ENCODE measurements around the gene CRY1.
A peak's percentile ranks its signal among the peaks of the same experiment; 100 is the strongest.

Gene CRY1

DNA sequence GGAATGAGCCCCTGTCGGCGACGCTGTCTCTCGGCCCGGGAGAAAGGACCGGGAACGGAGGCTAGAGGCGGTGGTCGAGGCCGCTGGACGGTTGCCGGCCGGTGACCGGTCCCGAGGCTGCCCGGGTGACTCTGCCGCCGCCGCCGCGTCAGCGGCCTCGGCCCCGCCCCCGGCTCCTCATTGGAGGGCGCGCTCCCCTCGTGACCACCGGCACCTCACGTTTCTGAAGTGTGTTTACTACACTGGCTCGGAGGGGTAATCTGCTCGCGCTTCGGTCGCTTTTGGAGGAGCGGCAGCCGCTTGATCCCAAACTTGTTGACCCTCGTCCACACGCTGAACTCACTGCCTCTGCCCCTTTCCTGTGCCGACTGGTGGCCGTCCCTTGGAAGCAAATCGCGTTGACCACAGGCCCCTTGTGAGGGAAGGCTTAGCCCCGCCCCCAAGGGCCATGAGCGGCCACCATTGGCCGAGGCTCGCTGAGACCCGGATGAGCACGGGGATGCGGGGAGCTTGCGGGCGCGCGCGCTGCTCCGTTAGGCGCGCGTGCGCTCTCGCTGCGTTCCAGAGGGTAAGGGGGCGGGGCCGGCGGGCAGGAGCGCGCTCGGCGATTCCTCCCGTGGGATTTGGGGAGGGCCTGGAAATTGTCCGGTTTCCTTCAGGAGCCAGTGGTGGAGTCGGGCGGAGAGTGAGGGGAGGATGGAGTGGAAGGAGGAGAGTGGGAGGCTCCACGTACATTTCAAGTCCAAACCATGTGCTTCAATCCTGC is at the start of gene CRY1:
Gene CRY1, minus strand, starts transcription at position 133 of the 766 bp plus-strand sequence. CDS start 588 bp downstream, outside the sequence.
- Histone ChIP-seq H3K9ac (ENCODE audit: low read length) (peak within 1 kb of the TSS; percentile 89), H3K36me3 (ENCODE audit: control insufficient read depth, insufficient read depth, low read length, severe bottlenecking) (no peaks in the 10 kb centered on the region), H3K4me1 (ENCODE audit: control insufficient read depth, insufficient read depth, low read length) (peaks cover 24% of the 10 kb centered on the region), H3K27me3 (replicated peaks; ENCODE audit: control insufficient read depth, insufficient read depth, low read length) (no peaks in the 10 kb centered on the region), H3K9me3 (ENCODE audit: control insufficient read depth, low read length) (no peaks in the 10 kb centered on the region), H3K4me3 (ENCODE audit: low read length) (peak within 1 kb of the TSS; percentile 93)
- peak; percentile 99 for DNase-seq (ENCODE audit: low read depth)

GRCh38 chr12:107139787-107140186 is 46.4 kb upstream of the CRY1 start:
- H3K4me1 ChIP-seq (ENCODE audit: control insufficient read depth, insufficient read depth, low read length) = no peaks in the 10 kb centered on the region

DNA sequence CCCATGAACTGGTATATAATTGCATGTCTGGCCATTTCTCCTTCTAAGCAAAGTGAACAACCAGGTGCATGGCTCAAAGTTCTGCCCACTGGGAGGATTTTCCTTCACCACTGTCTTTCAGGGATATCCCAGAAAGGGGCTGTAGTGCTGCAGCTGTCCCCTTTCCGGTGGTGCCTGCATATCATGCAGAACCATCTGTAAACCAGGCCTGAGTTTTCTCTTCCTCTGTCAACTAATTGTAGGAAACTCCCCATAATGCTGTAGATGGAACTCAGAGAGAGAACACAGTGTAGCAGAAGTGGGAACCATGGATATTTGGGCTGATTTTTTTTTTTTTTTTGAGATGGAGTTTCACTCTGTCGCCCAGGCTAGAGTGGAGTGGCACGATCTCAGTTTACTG is 45.6 kb upstream of the CRY1 start:
- no peaks in the 10 kb centered on the region for H3K36me3 ChIP-seq (ENCODE audit: control insufficient read depth, insufficient read depth, low read length, severe bottlenecking)
- no peaks in the 10 kb centered on the region for H3K27me3 ChIP-seq (replicated peaks; ENCODE audit: control insufficient read depth, insufficient read depth, low read length)
- no peaks in the 10 kb centered on the region for H3K4me1 ChIP-seq (ENCODE audit: control insufficient read depth, insufficient read depth, low read length)
- H3K9me3 ChIP-seq (ENCODE audit: control insufficient read depth, low read length) = no peaks in the 10 kb centered on the region
- DNase-seq (ENCODE audit: low read depth) = no peak
- H3K4me3 ChIP-seq (ENCODE audit: low read length) = no peak overlapping the region
- no peak overlapping the region for H3K9ac ChIP-seq (ENCODE audit: low read length)

More at GRCh38 chr12:107139787-107140186, 46.4 kb upstream of the CRY1 start:
- Histone ChIP-seq H3K27me3 (replicated peaks; ENCODE audit: control insufficient read depth, insufficient read depth, low read length) (no peaks in the 10 kb centered on the region), H3K9me3 (ENCODE audit: control insufficient read depth, low read length) (no peaks in the 10 kb centered on the region), H3K36me3 (ENCODE audit: control insufficient read depth, insufficient read depth, low read length, severe bottlenecking) (no peaks in the 10 kb centered on the region), H3K4me3 (ENCODE audit: low read length) (no peak overlapping the region), H3K9ac (ENCODE audit: low read length) (no peak overlapping the region)
- no peak for DNase-seq (ENCODE audit: low read depth)

DNA sequence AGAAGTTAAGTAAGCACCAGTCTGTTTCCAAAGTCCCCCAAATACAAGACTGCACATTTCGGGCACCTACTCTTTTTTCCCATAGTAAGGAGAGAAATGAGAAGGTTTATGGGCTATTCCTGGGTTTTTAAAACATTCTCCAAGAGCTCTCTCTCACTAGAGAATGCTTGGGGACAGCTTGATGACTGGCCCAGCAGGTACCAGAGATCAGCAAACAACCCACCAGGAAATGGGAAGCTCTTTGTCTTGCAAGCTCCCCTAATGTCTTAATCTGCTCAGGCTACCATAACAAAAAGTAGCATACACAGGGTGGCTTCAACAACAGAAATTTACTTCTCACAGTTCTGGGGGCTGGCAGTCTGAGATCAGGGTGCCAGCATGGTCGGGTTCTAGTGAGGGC is 41.8 kb upstream of the CRY1 start:
- Histone ChIP-seq H3K9ac (ENCODE audit: low read length) (no peak overlapping the region), H3K4me1 (ENCODE audit: control insufficient read depth, insufficient read depth, low read length) (no peaks in the 10 kb centered on the region), H3K4me3 (ENCODE audit: low read length) (no peak overlapping the region), H3K9me3 (ENCODE audit: control insufficient read depth, low read length) (no peaks in the 10 kb centered on the region), H3K27me3 (replicated peaks; ENCODE audit: control insufficient read depth, insufficient read depth, low read length) (peaks cover 4% of the 10 kb centered on the region), H3K36me3 (ENCODE audit: control insufficient read depth, insufficient read depth, low read length, severe bottlenecking) (no peaks in the 10 kb centered on the region)
- DNase-seq (ENCODE audit: low read depth) = no peak

- Histone ChIP-seq H3K4me3 (ENCODE audit: low read length) (no peak overlapping the region), H3K9me3 (ENCODE audit: control insufficient read depth, low read length) (no peaks in the 10 kb centered on the region), H3K27me3 (replicated peaks; ENCODE audit: control insufficient read depth, insufficient read depth, low read length) (peaks cover 4% of the 10 kb centered on the region), H3K36me3 (ENCODE audit: control insufficient read depth, insufficient read depth, low read length, severe bottlenecking) (no peaks in the 10 kb centered on the region), H3K4me1 (ENCODE audit: control insufficient read depth, insufficient read depth, low read length) (peaks cover 4% of the 10 kb centered on the region), H3K9ac (ENCODE audit: low read length) (no peak overlapping the region)
- DNase-seq (ENCODE audit: low read depth) = no peak
Measured at GRCh38 chr12:107134558-107134957, 41.2 kb upstream of the CRY1 start.

DNA sequence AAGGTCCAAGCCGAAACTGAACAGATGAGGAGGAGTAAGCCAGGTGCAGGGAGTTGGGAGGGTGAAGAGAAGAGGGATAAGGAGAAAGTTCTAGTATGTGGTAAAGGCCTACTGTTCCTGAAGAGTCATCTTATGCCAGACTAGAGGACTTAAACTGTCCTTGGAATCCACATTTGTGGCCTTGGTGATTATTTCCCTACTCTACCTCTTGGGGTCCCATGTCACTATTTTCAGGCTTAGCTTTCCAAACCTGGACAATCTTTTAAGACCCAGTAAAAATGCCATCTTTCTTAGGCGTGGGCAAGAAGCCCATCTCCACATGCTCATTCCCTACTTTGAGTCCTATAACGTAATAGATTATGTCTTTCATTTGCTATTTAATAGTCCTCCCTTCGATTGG is 40.1 kb upstream of the CRY1 start:
- H3K36me3 ChIP-seq (ENCODE audit: control insufficient read depth, insufficient read depth, low read length, severe bottlenecking) = no peaks in the 10 kb centered on the region
- peaks cover 4% of the 10 kb centered on the region for H3K27me3 ChIP-seq (replicated peaks; ENCODE audit: control insufficient read depth, insufficient read depth, low read length)
- DNase-seq (ENCODE audit: low read depth) = no peak
- no peak overlapping the region for H3K9ac ChIP-seq (ENCODE audit: low read length)
- no peaks in the 10 kb centered on the region for H3K9me3 ChIP-seq (ENCODE audit: control insufficient read depth, low read length)
- H3K4me1 ChIP-seq (ENCODE audit: control insufficient read depth, insufficient read depth, low read length) = peaks cover 6% of the 10 kb centered on the region
- no peak overlapping the region for H3K4me3 ChIP-seq (ENCODE audit: low read length)

DNA sequence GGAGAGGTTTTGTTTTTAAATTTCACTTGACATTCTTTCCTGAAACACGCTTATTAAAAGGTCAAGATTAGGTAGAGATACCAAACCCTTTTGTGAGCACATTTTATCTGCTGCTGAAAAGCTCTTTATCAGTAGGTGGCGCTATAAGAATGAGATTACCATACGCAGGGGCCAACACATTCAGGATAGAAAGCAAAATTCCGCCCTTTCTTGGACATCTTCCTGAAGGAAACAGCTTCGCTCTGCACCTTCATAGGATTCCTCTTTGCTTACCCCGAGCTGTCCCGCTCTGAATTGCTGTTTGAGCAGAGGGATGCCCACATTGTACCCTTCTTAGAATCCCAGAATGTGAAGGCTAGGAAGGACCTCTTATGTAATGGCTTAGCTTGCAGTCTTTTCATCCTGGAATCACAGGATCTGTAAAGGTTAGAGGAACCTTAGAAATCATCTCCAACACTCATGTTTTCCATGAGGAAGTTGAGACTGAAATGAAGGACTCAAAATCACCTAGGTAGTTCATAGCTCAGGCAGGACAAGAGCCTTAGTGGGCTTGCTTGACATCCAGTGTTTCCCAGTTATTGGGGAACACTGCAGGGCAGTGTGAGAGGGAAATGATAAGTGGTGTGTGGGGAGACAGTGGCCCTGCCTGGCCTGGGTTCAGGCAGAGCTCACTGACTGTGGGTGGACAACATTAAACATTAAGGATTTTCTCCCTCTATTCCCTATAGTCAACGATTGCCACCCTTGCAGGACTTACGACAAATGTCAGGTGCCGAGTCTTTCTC is 38.7 kb upstream of the CRY1 start:
- Histone ChIP-seq H3K36me3 (ENCODE audit: control insufficient read depth, insufficient read depth, low read length, severe bottlenecking) (no peaks in the 10 kb centered on the region), H3K4me1 (ENCODE audit: control insufficient read depth, insufficient read depth, low read length) (peaks cover 6% of the 10 kb centered on the region), H3K9me3 (ENCODE audit: control insufficient read depth, low read length) (no peaks in the 10 kb centered on the region), H3K4me3 (ENCODE audit: low read length) (no peak overlapping the region), H3K9ac (ENCODE audit: low read length) (no peak overlapping the region), H3K27me3 (replicated peaks; ENCODE audit: control insufficient read depth, insufficient read depth, low read length) (peaks cover 4% of the 10 kb centered on the region)
- DNase-seq (ENCODE audit: low read depth) = peak; percentile 90

GRCh38 chr12:107130830-107131611 is 37.7 kb upstream of the CRY1 start:
- Histone ChIP-seq H3K36me3 (ENCODE audit: control insufficient read depth, insufficient read depth, low read length, severe bottlenecking) (no peaks in the 10 kb centered on the region), H3K4me1 (ENCODE audit: control insufficient read depth, insufficient read depth, low read length) (peaks cover 6% of the 10 kb centered on the region), H3K4me3 (ENCODE audit: low read length) (no peak overlapping the region), H3K9me3 (ENCODE audit: control insufficient read depth, low read length) (no peaks in the 10 kb centered on the region), H3K9ac (ENCODE audit: low read length) (no peak overlapping the region), H3K27me3 (replicated peaks; ENCODE audit: control insufficient read depth, insufficient read depth, low read length) (peaks cover 4% of the 10 kb centered on the region)
- no peak for DNase-seq (ENCODE audit: low read depth)

GRCh38 chr12:107129315-107129930 is 36.1 kb upstream of the CRY1 start:
- H3K27me3 ChIP-seq (replicated peaks; ENCODE audit: control insufficient read depth, insufficient read depth, low read length) = peaks cover 9% of the 10 kb centered on the region
- no peak overlapping the region for H3K4me3 ChIP-seq (ENCODE audit: low read length)
- DNase-seq (ENCODE audit: low read depth) = no peak
- H3K4me1 ChIP-seq (ENCODE audit: control insufficient read depth, insufficient read depth, low read length) = peaks cover 6% of the 10 kb centered on the region
- no peaks in the 10 kb centered on the region for H3K9me3 ChIP-seq (ENCODE audit: control insufficient read depth, low read length)
- no peak overlapping the region for H3K9ac ChIP-seq (ENCODE audit: low read length)
- H3K36me3 ChIP-seq (ENCODE audit: control insufficient read depth, insufficient read depth, low read length, severe bottlenecking) = no peaks in the 10 kb centered on the region

- DNase-seq (ENCODE audit: low read depth) = no peak
- no peak overlapping the region for H3K4me3 ChIP-seq (ENCODE audit: low read length)
- H3K4me1 ChIP-seq (ENCODE audit: control insufficient read depth, insufficient read depth, low read length) = peaks cover 6% of the 10 kb centered on the region
- H3K27me3 ChIP-seq (replicated peaks; ENCODE audit: control insufficient read depth, insufficient read depth, low read length) = peaks cover 9% of the 10 kb centered on the region
- no peak overlapping the region for H3K9ac ChIP-seq (ENCODE audit: low read length)
- no peaks in the 10 kb centered on the region for H3K36me3 ChIP-seq (ENCODE audit: control insufficient read depth, insufficient read depth, low read length, severe bottlenecking)
- no peaks in the 10 kb centered on the region for H3K9me3 ChIP-seq (ENCODE audit: control insufficient read depth, low read length)
Measured at GRCh38 chr12:107127482-107128430, 34.4 kb upstream of the CRY1 start.
